Measurements from ENCODE around the gene SLC25A5.

The SLC25A5 gene

DNA sequence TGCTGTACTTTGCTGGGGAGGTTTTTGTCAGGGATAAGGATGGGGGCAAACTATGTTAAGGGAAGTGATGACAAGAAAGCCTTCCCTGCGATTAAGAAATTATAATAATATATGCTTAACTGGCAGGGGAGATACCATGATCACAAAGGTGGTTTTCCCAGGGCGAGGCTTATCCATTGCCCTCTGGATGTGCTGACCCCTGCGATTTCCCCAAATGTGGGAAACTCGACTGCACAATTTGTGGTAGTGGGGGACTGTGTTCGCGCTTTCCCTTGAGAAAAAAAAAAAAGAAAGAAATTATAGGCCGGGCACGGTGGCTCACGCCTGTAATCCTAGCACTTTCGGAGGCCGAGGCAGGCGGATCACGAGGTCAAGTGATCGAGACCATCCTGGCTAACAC lies 44.6 kb upstream of the SLC25A5 start:
- no peak overlapping the region for H3K4me2 ChIP-seq
- no peak overlapping the region for H3K4me3 ChIP-seq (IDR thresholded peaks at IDR 0.05; ENCODE audit: insufficient read depth, low read depth, low read length)
- no peaks in the 10 kb centered on the region for H3K79me2 ChIP-seq (ENCODE audit: insufficient read depth, low read depth)
- no peaks in the 10 kb centered on the region for H3K27me3 ChIP-seq (ENCODE audit: insufficient read depth, low read depth)
- no peaks in the 10 kb centered on the region for H4K20me1 ChIP-seq (ENCODE audit: insufficient read depth)
- no peaks in the 10 kb centered on the region for H3K4me1 ChIP-seq (ENCODE audit: low read depth, poor library complexity, severe bottlenecking)
- H3K36me3 ChIP-seq (ENCODE audit: insufficient read depth): no peaks in the 10 kb centered on the region
- no peak overlapping the region for H2AFZ ChIP-seq (ENCODE audit: low read depth)
- no peak overlapping the region for H3K27ac ChIP-seq
- TF ChIP-seq, protein P1, sequence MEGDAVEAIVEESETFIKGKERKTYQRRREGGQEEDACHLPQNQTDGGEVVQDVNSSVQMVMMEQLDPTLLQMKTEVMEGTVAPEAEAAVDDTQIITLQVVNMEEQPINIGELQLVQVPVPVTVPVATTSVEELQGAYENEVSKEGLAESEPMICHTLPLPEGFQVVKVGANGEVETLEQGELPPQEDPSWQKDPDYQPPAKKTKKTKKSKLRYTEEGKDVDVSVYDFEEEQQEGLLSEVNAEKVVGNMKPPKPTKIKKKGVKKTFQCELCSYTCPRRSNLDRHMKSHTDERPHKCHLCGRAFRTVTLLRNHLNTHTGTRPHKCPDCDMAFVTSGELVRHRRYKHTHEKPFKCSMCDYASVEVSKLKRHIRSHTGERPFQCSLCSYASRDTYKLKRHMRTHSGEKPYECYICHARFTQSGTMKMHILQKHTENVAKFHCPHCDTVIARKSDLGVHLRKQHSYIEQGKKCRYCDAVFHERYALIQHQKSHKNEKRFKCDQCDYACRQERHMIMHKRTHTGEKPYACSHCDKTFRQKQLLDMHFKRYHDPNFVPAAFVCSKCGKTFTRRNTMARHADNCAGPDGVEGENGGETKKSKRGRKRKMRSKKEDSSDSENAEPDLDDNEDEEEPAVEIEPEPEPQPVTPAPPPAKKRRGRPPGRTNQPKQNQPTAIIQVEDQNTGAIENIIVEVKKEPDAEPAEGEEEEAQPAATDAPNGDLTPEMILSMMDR (conservative IDR thresholded peaks at IDR 0.05; ENCODE audit: low read depth, low read length): no peak
- no peak overlapping the region for H3K9ac ChIP-seq

DNA sequence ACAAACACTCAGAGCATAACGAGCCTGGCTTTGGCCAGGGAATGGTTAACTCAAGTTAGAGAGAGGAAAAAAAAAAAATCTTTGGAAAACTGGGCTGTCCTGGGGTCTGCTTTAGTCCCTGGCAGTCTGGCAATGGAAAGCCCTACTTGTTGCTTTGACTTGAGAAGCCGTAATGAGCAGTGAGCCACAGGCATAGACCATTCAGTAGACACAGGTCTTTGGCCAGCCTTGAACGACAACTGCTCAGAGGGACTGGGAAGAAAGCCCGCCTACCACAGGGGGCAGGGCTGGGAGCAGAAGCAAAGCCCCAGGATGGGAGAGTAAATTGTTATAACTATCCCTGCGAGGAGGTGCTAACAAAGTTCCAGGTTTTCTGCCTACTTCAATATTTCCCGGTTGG lies 43.2 kb upstream of the SLC25A5 start:
- no peaks in the 10 kb centered on the region for H3K36me3 ChIP-seq (ENCODE audit: insufficient read depth)
- H3K27me3 ChIP-seq (ENCODE audit: insufficient read depth, low read depth): no peaks in the 10 kb centered on the region
- no peaks in the 10 kb centered on the region for H3K79me2 ChIP-seq (ENCODE audit: insufficient read depth, low read depth)
- H3K4me3 ChIP-seq (IDR thresholded peaks at IDR 0.05; ENCODE audit: insufficient read depth, low read depth, low read length): no peak overlapping the region
- H3K4me1 ChIP-seq (ENCODE audit: low read depth, poor library complexity, severe bottlenecking): no peaks in the 10 kb centered on the region
- TF ChIP-seq, protein P1 (conservative IDR thresholded peaks at IDR 0.05; ENCODE audit: low read depth, low read length): no peak
- H4K20me1 ChIP-seq (ENCODE audit: insufficient read depth): no peaks in the 10 kb centered on the region
- no peak overlapping the region for H3K4me2 ChIP-seq
- H3K27ac ChIP-seq: no peak overlapping the region
- no peak overlapping the region for H3K9ac ChIP-seq
- no peak overlapping the region for H2AFZ ChIP-seq (ENCODE audit: low read depth)

DNA sequence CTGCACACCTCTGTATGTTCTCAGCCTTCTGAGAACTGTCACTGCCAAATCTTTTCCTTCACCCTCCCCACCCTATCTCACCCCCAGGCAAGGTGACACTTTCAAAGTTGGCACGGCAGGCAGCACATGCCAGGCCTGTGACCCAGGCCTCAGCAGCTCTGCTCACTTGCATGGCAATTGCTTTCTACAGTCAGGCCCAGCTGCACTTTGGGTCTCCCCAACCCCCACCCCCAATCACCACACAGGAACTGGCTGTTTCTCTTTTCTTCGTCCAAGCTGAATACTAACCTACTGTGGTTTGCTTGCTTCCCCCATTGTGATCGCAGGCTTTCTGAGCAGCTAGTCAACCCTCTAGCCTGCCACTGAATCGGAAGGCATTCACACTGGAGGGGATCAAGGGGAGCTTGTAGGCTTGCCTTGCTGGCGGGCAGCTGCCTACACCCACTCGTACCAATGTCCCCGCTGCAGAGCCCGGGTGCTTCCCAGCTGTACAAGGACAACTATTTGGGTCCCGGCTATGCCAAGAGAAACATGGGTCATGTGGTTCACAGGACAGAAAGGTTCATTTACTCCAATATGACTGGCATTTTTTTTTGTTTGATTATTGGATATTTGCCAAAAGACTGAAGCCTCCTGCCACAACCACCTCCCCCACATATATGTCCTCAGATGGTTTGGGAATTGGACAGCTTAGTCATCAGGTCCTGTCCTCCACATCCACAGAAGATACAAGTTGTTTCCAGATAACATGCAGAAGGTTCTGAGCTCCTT lies 41.0 kb upstream of the SLC25A5 start:
- no peaks in the 10 kb centered on the region for H3K79me2 ChIP-seq (ENCODE audit: insufficient read depth, low read depth)
- TF ChIP-seq, protein P1 (conservative IDR thresholded peaks at IDR 0.05; ENCODE audit: low read depth, low read length): no peak
- no peak overlapping the region for H3K4me3 ChIP-seq (IDR thresholded peaks at IDR 0.05; ENCODE audit: insufficient read depth, low read depth, low read length)
- H3K36me3 ChIP-seq (ENCODE audit: insufficient read depth): no peaks in the 10 kb centered on the region
- H3K9ac ChIP-seq: no peak overlapping the region
- no peaks in the 10 kb centered on the region for H3K27me3 ChIP-seq (ENCODE audit: insufficient read depth, low read depth)
- no peak overlapping the region for H2AFZ ChIP-seq (ENCODE audit: low read depth)
- no peak overlapping the region for H3K4me2 ChIP-seq
- no peaks in the 10 kb centered on the region for H3K4me1 ChIP-seq (ENCODE audit: low read depth, poor library complexity, severe bottlenecking)
- H3K27ac ChIP-seq: no peak overlapping the region
- H4K20me1 ChIP-seq (ENCODE audit: insufficient read depth): no peaks in the 10 kb centered on the region

DNA sequence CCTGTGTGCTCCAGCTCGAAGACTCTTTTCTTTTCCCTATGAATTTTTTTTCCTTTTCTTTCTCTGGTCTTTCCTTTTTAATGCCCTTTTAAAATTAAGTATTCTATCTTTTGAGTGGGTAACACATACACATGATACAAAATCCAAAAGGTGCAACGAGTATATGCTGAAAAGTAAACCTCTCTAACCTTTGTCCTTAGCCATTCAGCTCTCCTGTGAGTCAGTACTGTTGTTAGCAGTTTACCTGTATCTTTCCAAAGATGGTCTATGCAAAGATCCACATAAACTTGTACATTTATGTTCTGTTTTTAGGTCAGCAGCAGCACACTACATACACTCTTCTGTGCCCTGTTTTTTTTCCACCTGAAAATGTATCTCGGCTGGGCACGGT lies 40.5 kb upstream of the SLC25A5 start:
- Histone ChIP-seq H4K20me1 (ENCODE audit: insufficient read depth) (no peaks in the 10 kb centered on the region), H3K27ac (no peak overlapping the region), H3K4me1 (ENCODE audit: low read depth, poor library complexity, severe bottlenecking) (no peaks in the 10 kb centered on the region), H3K27me3 (ENCODE audit: insufficient read depth, low read depth) (no peaks in the 10 kb centered on the region), H3K4me2 (no peak overlapping the region), H2AFZ (ENCODE audit: low read depth) (no peak overlapping the region), H3K4me3 (IDR thresholded peaks at IDR 0.05; ENCODE audit: insufficient read depth, low read depth, low read length) (no peak overlapping the region), H3K79me2 (ENCODE audit: insufficient read depth, low read depth) (no peaks in the 10 kb centered on the region), H3K9ac (no peak overlapping the region), H3K36me3 (ENCODE audit: insufficient read depth) (no peaks in the 10 kb centered on the region)
- TF ChIP-seq, protein P1 (conservative IDR thresholded peaks at IDR 0.05; ENCODE audit: low read depth, low read length): no peak
